SK-N-SH treated with all-trans-retinoic acid at 6 μM for 48 hours (cell line): ENCODE results near the gene NKX6-2.

Experiments used
- ATAC-seq: fragments of 200-7000 bp; cut with Tn5 transposase; 3 replicates; pipeline ENCODE4 v1.9.1; 2020; ENCODE audit warnings: mild to moderate bottlenecking, moderate library complexity
- ARNTL ChIP-seq: fragments of 450-650 bp; formaldehyde crosslinking; IDR thresholded peaks from 2 replicates; pipeline ENCODE4 v1.5.0; 2020; ENCODE audit warnings: low read depth, mild to moderate bottlenecking, moderate library complexity, borderline replicate concordance
- BACH2 ChIP-seq: fragments of 250-450 bp; sonication (Bioruptor Pico); IDR thresholded peaks from 2 replicates; pipeline ENCODE4 v1.9.0; 2021; ENCODE audit warnings: mild to moderate bottlenecking, borderline replicate concordance
- CREB5 ChIP-seq: fragments of 250-450 bp; sonication (Bioruptor Pico); IDR thresholded peaks from 2 replicates; pipeline ENCODE4 v1.5.1; 2020; ENCODE audit warnings: low read depth, mild to moderate bottlenecking, moderate library complexity
- CSRNP3 ChIP-seq: fragments of 250-450 bp; sonication (Bioruptor Pico); IDR thresholded peaks from 2 replicates; pipeline ENCODE4 v1.5.1; 2021; ENCODE audit warnings: mild to moderate bottlenecking, moderate library complexity
- ESRRG ChIP-seq: fragments of 250-450 bp; sonication (Bioruptor Pico); IDR thresholded peaks from 2 replicates; pipeline ENCODE4 v1.6.1; 2021; ENCODE audit warnings: mild to moderate bottlenecking
- GLIS3 ChIP-seq: fragments of 250-450 bp; sonication (Bioruptor Pico); IDR thresholded peaks from 2 replicates; pipeline ENCODE4 v1.5.0; 2020; ENCODE audit warnings: mild to moderate bottlenecking, moderate library complexity
- ISL1 ChIP-seq: fragments of 250-450 bp; sonication (Bioruptor Pico); IDR thresholded peaks from 2 replicates; pipeline ENCODE4 v2.1.2; 2022; ENCODE audit warnings: mild to moderate bottlenecking, moderate library complexity
- OSR1 ChIP-seq: fragments of 250-450 bp; sonication (Bioruptor Pico); IDR thresholded peaks from 2 replicates; pipeline ENCODE4 v1.8.0; 2022; ENCODE audit warnings: moderate library complexity, mild to moderate bottlenecking, inconsistent platforms
- POU6F1 ChIP-seq: fragments of 250-450 bp; sonication (Bioruptor Pico); IDR thresholded peaks from 2 replicates; pipeline ENCODE4 v1.8.0; 2021; ENCODE audit warnings: low read depth, mild to moderate bottlenecking, moderate library complexity, borderline replicate concordance
- PPARA ChIP-seq: fragments of 250-450 bp; sonication (Bioruptor Pico); IDR thresholded peaks from 2 replicates; pipeline ENCODE4 v1.5.0; 2020; ENCODE audit warnings: mild to moderate bottlenecking, borderline replicate concordance
- SNAI2 ChIP-seq: fragments of 250-450 bp; sonication (Bioruptor Pico); IDR thresholded peaks from 2 replicates; pipeline ENCODE4 v1.5.0; 2020; ENCODE audit warnings: mild to moderate bottlenecking, moderate library complexity
- TCF4 ChIP-seq: fragments of 250-450 bp; sonication (Bioruptor Pico); IDR thresholded peaks from 2 replicates; pipeline ENCODE4 v1.8.0; 2021; ENCODE audit warnings: mild to moderate bottlenecking, moderate library complexity, borderline replicate concordance
- TOX ChIP-seq: fragments of 250-450 bp; sonication (Bioruptor Pico); IDR thresholded peaks from 2 replicates; pipeline ENCODE4 v1.8.0; 2021; ENCODE audit warnings: mild to moderate bottlenecking, moderate library complexity, borderline replicate concordance
- TSHZ2 ChIP-seq: fragments of 250-450 bp; sonication (Bioruptor Pico); IDR thresholded peaks from 2 replicates; pipeline ENCODE4 v1.5.0; 2020; ENCODE audit warnings: mild to moderate bottlenecking, moderate library complexity
- ZFP30 ChIP-seq: fragments of 450-650 bp; formaldehyde crosslinking; IDR thresholded peaks from 2 replicates; pipeline ENCODE4 v1.5.0; 2022; ENCODE audit warnings: mild to moderate bottlenecking, moderate library complexity

NKX6-2 gene

GRCh38 chr10:132790934-132791829 lies 5.2 kb upstream of the NKX6-2 start:
- ATAC-seq: peak; percentile 7; the same call in 2 of the 3 replicates
- TF ChIP-seq CREB5: no peak
- TF ChIP-seq OSR1: no peak
- TF ChIP-seq ESRRG (CRISPR knock-in tag): no peak
- no peak for TF ChIP-seq TCF4 (CRISPR knock-in tag)
- TF ChIP-seq ISL1 (CRISPR knock-in tag): no peak
- TF ChIP-seq SNAI2: no peak
- no peak for TF ChIP-seq ZFP30 (CRISPR knock-in tag)
- no peak for TF ChIP-seq ARNTL (CRISPR knock-in tag)
- no peak for TF ChIP-seq BACH2

GRCh38 chr10:132790470-132790869 lies 4.5 kb upstream of the NKX6-2 start:
- TF ChIP-seq TOX (CRISPR knock-in tag) (no peak), GLIS3 (CRISPR knock-in tag) (no peak), POU6F1 (CRISPR knock-in tag) (no peak), SNAI2 (no peak), CREB5 (no peak), BACH2 (no peak)
- no peak; the same call in 2 of the 3 replicates for ATAC-seq

GRCh38 chr10:132789659-132790148 lies 3.8 kb upstream of the NKX6-2 start:
- ATAC-seq: no peak; the same call in 2 of the 3 replicates
- TF ChIP-seq BACH2 (no peak), ESRRG (CRISPR knock-in tag) (no peak), SNAI2 (no peak), ARNTL (CRISPR knock-in tag) (no peak), CREB5 (no peak), ZFP30 (CRISPR knock-in tag) (no peak)

- no peak for TF ChIP-seq ESRRG (CRISPR knock-in tag)
- no peak for TF ChIP-seq TSHZ2 (CRISPR knock-in tag)
- no peak for TF ChIP-seq BACH2
- no peak for TF ChIP-seq TOX (CRISPR knock-in tag)
- no peak for ATAC-seq
Measured at GRCh38 chr10:132788831-132789219, 2.9 kb upstream of the NKX6-2 start.

GRCh38 chr10:132788180-132788830 lies 2.4 kb upstream of the NKX6-2 start:
- peak; percentile 50 for ATAC-seq
- TF ChIP-seq PPARA (CRISPR knock-in tag): no peak
- no peak for TF ChIP-seq TSHZ2 (CRISPR knock-in tag)
- TF ChIP-seq CSRNP3 (CRISPR knock-in tag): no peak
- TF ChIP-seq ARNTL (CRISPR knock-in tag): no peak
- TF ChIP-seq BACH2: no peak
- TF ChIP-seq CREB5: no peak
